AML-193 (cell line): Measurements from ENCODE around the gene DSEL.

Source experiments
- DNase-seq, 2 experiments: peaks; one replicate each; lab custom pipeline; 2025; lab: John Stamatoyannopoulos, UW

DSEL gene

DNA sequence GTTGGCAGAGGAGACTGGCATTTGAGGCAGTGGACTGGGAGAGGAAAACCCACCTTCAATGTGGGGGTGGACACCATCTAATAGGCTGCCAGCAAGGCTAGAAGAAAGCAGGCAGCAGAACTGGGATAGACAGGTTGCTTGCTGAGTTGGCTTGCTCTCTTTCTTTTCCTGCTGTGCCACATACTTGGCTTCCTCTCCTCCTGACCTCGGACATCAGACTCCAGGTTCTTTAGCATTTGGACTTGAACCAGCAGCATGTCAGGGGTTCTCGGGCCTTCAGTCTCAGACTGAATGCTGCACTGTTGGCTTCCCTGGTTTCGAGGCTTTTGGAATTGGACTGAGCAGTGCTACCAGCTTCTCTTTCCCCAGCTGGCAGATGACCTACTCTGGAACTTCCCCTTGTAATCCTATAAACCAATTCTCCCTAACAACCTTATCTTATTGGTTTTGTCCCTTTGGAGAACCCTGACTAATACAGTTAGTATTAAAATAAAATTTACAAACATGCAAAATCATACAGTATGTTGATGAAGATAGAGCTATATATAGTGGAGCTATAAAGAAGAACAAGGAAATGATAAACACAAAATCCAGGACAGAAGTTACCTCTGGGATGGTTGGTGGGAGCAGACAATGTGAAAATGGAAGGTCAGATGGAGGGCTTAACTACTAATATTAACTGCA, 15.9 kb downstream of the DSEL start:
- no peak for DNase-seq

GRCh38 chr18:67496469-67496868, 20.1 kb downstream of the DSEL start:
- DNase-seq = no peak

- DNase-seq = no peak
Measured at GRCh38 chr18:67486534-67486933, 30.0 kb downstream of the DSEL start.

- DNase-seq = no peak
Measured at GRCh38 chr18:67485655-67486054, 30.9 kb downstream of the DSEL start.

- DNase-seq = no peak
Measured at GRCh38 chr18:67484458-67484857, 32.1 kb downstream of the DSEL start.

GRCh38 chr18:67483952-67484351, 32.6 kb downstream of the DSEL start:
- DNase-seq = no peak

GRCh38 chr18:67483237-67483636, 33.3 kb downstream of the DSEL start:
- DNase-seq = no peak

- no peak for DNase-seq
Measured at GRCh38 chr18:67478249-67478648, 38.3 kb downstream of the DSEL start.

GRCh38 chr18:67477522-67477921, 39.0 kb downstream of the DSEL start:
- no peak for DNase-seq

- DNase-seq = no peak
Measured at GRCh38 chr18:67476585-67476984, 39.9 kb downstream of the DSEL start.

- no peak for DNase-seq
Measured at GRCh38 chr18:67475673-67476072, 40.8 kb downstream of the DSEL start.

DNA sequence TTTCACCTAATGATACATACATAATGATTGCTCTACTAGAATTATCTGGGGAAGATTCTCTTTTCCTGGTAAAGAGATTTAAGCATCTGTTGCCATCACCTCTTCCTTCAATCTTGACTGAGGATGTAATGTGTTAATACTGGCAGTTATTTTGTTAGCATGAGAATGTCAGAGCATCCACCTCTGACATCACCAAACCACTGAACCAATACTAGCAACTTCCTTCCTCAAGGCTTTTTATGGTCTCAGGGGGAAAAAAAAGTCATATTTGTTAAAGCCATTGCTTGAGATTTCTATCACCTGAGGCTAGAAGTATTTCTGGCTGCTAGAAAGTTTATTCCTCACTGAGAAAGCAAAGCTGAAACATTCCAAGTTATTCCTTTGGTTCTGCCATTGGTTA, 48.5 kb downstream of the DSEL start:
- no peak for DNase-seq

GRCh38 chr18:67467188-67467587, 49.3 kb downstream of the DSEL start:
- no peak for DNase-seq

DNA sequence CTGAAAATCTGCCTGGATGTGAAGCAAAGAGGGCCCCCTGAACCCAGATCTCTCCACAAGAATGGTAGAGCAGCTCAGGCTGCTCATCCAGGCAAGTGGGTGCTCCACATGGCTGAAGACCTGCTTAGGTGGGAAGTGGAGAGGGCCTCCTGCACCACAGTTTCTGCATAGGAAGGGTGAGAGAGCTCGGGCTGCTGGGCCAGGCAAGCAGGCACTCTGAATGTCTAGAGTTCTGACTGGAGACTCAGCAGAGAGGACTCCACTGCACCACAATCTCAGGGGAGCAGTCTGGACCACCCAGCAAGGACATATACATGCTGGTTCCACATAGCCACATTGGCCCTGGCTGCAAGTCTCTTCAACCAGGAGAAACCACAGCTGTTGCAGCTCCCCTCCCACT, 52.0 kb downstream of the DSEL start:
- no peak for DNase-seq

GRCh38 chr18:67463829-67464228, 52.7 kb downstream of the DSEL start:
- peak; percentile 8 to 30 for DNase-seq

DNA sequence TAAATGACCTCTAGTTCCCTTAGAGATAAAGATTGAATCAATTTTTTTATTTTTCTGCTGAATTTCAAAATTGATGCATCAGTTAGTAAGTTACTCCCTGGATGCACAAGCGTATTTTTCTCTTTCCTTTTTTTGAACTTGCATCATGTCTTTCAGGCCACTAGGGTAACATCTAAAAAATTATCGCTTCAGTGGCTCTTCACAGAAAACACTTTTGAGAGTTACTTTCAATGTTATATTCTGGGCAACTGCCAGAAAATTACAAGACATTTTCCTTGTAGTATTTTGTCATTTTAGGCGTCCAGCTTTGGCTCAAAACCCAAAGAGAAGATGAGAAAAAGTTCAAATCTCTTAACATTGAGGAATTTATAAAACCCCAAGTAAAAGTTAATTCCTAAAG, 59.8 kb downstream of the DSEL start:
- DNase-seq = no peak
